Spleen (tissue), 11 donors: Measurements from ENCODE around the gene CPTP. TPM values are rescaled to one million over a fixed set of nuclear protein-coding genes. Genes with fewer than 3 reads are reported as not detected.

Experiments used
- DNase-seq: peaks from one replicate; pipeline ENCODE4 v3.0.0-alpha.2; 2020
- H3K27ac ChIP-seq, 8 donors: fragments of 200-600 bp; sonication (generic) in 7 of 8; 1 replicate in 4 of 8; 2 replicates in 4 of 8; pipeline versions ENCODE4 v1.5.0 to v1.8.0; 2016 to 2021; ENCODE audit warnings: inconsistent platforms in 4 of 8, mild to moderate bottlenecking in 4 of 8, moderate library complexity in 1 of 8
- H3K27me3 ChIP-seq, 7 donors: fragments of 200-600 bp; sonication (generic) in 6 of 7; replicated peaks in 1 of 7; 1 replicate in 4 of 7; 2 replicates in 3 of 7; pipeline versions ENCODE4 v1.5.0 to v1.8.0; 2016 to 2021; ENCODE audit warnings: inconsistent platforms in 3 of 7, mild to moderate bottlenecking in 1 of 7
- H3K36me3 ChIP-seq, 6 donors: fragments of 200-600 bp; sonication (generic) in 5 of 6; 1 replicate in 4 of 6; 2 replicates in 2 of 6; pipeline versions ENCODE4 v1.5.0 to v1.8.0; 2016 to 2021; ENCODE audit warnings: inconsistent platforms in 2 of 6
- H3K4me1 ChIP-seq, 6 donors: fragments of 200-600 bp; sonication (generic) in 5 of 6; 1 replicate in 3 of 6; 2 replicates in 3 of 6; pipeline versions ENCODE4 v1.5.0 to v1.8.0; 2016 to 2021; ENCODE audit warnings: inconsistent platforms in 3 of 6
- H3K4me3 ChIP-seq, 8 donors: fragments of 200-600 bp; sonication (generic) in 7 of 8; 1 replicate in 4 of 8; 2 replicates in 4 of 8; pipeline versions ENCODE4 v1.5.0 to v1.8.0; 2016 to 2021; ENCODE audit warnings: inconsistent platforms in 4 of 8, mild to moderate bottlenecking in 4 of 8, moderate library complexity in 2 of 8
- H3K9me3 ChIP-seq, 8 donors: fragments of 200-600 bp; sonication (generic) in 7 of 8; 1 replicate in 4 of 8; 2 replicates in 4 of 8; pipeline versions ENCODE4 v1.5.0 to v1.8.0; 2016 to 2021; ENCODE audit warnings: inconsistent platforms in 4 of 8
- CTCF ChIP-seq, 11 experiments: fragments of 200-600 bp in 7 of 11; fragments of 450-650 bp in 4 of 11; sonication (generic) in 4 of 11; IDR thresholded peaks in 8 of 11; conservative IDR thresholded peaks in 3 of 11; 1 replicate in 7 of 11; 2 replicates in 4 of 11; pipeline versions ENCODE4 v1.4.0 to v1.8.0; 2016 to 2021; ENCODE audit warnings: antibody characterized with exemption in 11 of 11, inconsistent platforms in 4 of 11, mild to moderate bottlenecking in 1 of 11
- POLR2A ChIP-seq, 3 donors: fragments of 450-650 bp; IDR thresholded peaks; one replicate each; pipeline ENCODE4 v1.5.1; 2017; ENCODE audit warnings: antibody characterized with exemption in 3 of 3, mild to moderate bottlenecking in 1 of 3
- POLR2AphosphoS5 ChIP-seq, 3 donors: sonication (generic); formaldehyde crosslinking; IDR thresholded peaks; one replicate each; pipeline ENCODE4 v1.5.1; 2017; ENCODE audit warnings: antibody characterized with exemption in 3 of 3
- WGBS, 5 donors: extraction: QIAGEN DNeasy Blood & Tissue Kit in 3 of 5; methylation state at CpG; one replicate each; pipeline versions ENCODE4 v1.1.5 to v1.1.7; 2013 to 2018; 5-methylcytosine and 5-hydroxymethylcytosine counted together
- intact Hi-C: fragments of 100-400 bp; cut with DNase I; formaldehyde crosslinking; loops from one replicate; pipeline ENCODE4 v1.15.0; 2023; ENCODE audit warnings: low total_unique reads
- polyA plus RNA-seq, 3 donors: library from polyadenylated mRNA; stranded (reverse); fragments of 200-250 nt; gene quantifications; one replicate each; pipeline ENCODE4 v1.2.1, GENCODE V29; 2013
- total RNA-seq, 7 donors: library from RNA; depleted of rRNA in 3 of 7; stranded (reverse); fragments of >200 nt in 3 of 7; fragmentation: NEBNext Ultra II Directional in 4 of 7; extraction: Animal tissue kit (Norgen Biotek cat#: 25700) in 4 of 7; gene quantifications; one replicate each; pipeline versions ENCODE4 v1.1.0 to v1.2.1, GENCODE V29; 2016 to 2021
- donor health status: healthy with polysubstance abuse.
- donor health status: DM: no; HTN: no; CAD: no; lungs with moderate emphysema.
- donor health status: DM: no; HTN: no; CAD: no.
- donor health status: Bipolar disorder and iron deficiency.
- donor health status: healthy.
- donor health status: DM: no; HTN: no; CAD: no.
- donor health status: DM: yes; HTN: yes; CAD: no.

CPTP gene
- total and polyA plus RNA-seq, 10 donors, result 7.5 to 42.1 (median 25.9) TPM

- Histone ChIP-seq H3K27me3 (no peaks in the 10 kb centered on the region), H3K4me1 (peaks cover 12 to 65% (median 40%) of the 10 kb centered on the region in 6 donors), H3K36me3 (peaks cover 0 to 70% (median 38%) of the 10 kb centered on the region in 6 donors), H3K9me3 (no peaks in the 10 kb centered on the region), H3K4me3 (no peak overlapping the region), H3K27ac (no peak overlapping the region)
- intact Hi-C loops, result no loop called here
- WGBS, 5 donors, result 84 to 91% (median 88%) methylated on average over 12 to 23 of the region's 23 CpGs
- no peak for DNase-seq
- TF ChIP-seq CTCF (IDR thresholded peaks at IDR 0.05 in 8 of 11, conservative IDR thresholded peaks at IDR 0.05 in 3 of 11), result no peak
- no peak for TF ChIP-seq POLR2A (IDR thresholded peaks at IDR 0.05)
- peak in 1 of 3 donors; percentile 18 for TF ChIP-seq POLR2AphosphoS5 (IDR thresholded peaks at IDR 0.05)
Observed at GRCh38 chr1:1320666-1321448, 3.7 kb upstream of the CPTP start.

DNA sequence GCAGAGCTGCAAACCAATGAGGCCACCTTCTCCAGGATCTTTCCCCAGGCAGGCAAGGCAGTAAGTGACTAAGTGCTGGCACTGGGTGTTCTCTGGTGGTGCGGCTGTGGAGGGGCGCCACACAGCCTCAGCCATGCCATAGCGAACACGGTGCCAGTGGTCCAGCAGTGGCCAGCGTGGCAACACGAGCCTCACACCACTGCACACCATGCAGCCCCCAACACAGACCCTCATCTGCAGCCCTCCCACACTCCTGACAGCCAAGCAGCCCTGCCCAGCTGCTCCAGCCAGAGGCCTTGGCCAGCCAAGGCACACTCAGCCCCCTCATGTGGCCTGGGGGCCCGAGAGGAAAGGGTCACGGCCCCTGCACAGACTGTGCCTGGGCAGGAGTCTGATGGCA, 3.1 kb upstream of the CPTP start:
- H3K36me3 ChIP-seq, result peaks cover 0 to 70% (median 38%) of the 10 kb centered on the region in 6 donors
- 86 to 93% (median 92%) methylated on average over 2 to 8 of the region's 8 CpGs for WGBS, 5 donors
- TF ChIP-seq POLR2AphosphoS5 (IDR thresholded peaks at IDR 0.05), result no peak
- no peak for TF ChIP-seq CTCF (IDR thresholded peaks at IDR 0.05 in 8 of 11, conservative IDR thresholded peaks at IDR 0.05 in 3 of 11)
- TF ChIP-seq POLR2A (IDR thresholded peaks at IDR 0.05), result no peak
- H3K9me3 ChIP-seq, result no peaks in the 10 kb centered on the region
- H3K4me3 ChIP-seq, result no peak overlapping the region
- H3K27me3 ChIP-seq, result no peaks in the 10 kb centered on the region
- H3K4me1 ChIP-seq, result peaks cover 15 to 71% (median 46%) of the 10 kb centered on the region in 6 donors
- no peak for DNase-seq
- no peak overlapping the region for H3K27ac ChIP-seq
- intact Hi-C loops, result no loop called here

DNA sequence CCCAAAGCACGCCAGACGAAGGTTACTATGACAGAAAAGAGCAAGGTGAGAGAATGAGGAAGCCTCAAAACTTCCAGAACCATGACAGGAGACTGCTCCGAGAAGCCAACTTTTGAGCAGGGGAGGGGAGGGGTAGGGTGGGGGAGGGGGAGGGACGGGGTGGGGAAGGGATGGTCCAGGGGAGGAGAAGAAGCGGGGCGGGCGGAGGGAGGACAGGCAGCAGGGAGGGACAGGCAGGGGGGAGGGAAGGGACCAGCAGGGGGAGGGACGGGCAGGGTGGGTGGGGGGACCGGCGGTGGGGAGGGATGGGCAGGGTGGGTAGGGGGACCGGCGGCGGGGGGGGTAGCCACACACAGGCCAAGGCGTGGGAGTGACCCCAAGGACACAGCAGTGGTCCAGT, 2.2 kb upstream of the CPTP start:
- H3K27ac ChIP-seq, result no peak overlapping the region
- H3K9me3 ChIP-seq, result no peaks in the 10 kb centered on the region
- H3K4me3 ChIP-seq, result no peak overlapping the region
- peaks cover 0 to 70% (median 38%) of the 10 kb centered on the region in 6 donors for H3K36me3 ChIP-seq
- intact Hi-C loops, result no loop called here
- H3K4me1 ChIP-seq, result peaks cover 15 to 81% (median 55%) of the 10 kb centered on the region in 6 donors
- WGBS, 5 donors, result 81 to 91% (median 90%) methylated on average over 3 to 14 of the region's 14 CpGs
- DNase-seq, result no peak
- no peaks in the 10 kb centered on the region for H3K27me3 ChIP-seq
- no peak for TF ChIP-seq POLR2A (IDR thresholded peaks at IDR 0.05)
- no peak for TF ChIP-seq POLR2AphosphoS5 (IDR thresholded peaks at IDR 0.05)
- TF ChIP-seq CTCF (IDR thresholded peaks at IDR 0.05 in 8 of 11, conservative IDR thresholded peaks at IDR 0.05 in 3 of 11), result no peak

DNA sequence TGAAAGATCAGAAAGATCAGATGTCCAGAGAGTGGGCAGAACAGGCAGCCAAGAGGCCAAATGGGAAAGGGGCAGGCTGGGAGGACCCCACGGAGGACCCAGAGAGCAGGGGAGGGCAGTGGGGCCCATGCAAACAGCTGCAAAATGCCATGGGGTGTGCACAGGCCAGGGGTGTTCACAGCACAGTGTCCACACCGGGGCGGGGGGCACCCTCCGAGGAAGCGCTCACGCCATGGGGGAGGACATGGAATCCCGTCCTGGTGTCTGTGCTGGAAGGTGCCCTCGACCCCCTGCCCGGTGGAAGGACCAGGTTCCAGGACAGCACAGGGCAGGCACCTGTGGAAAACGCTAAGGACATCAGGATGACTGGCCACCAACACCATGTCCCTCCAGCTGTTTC, 1.6 kb upstream of the CPTP start:
- peaks cover 0 to 70% (median 38%) of the 10 kb centered on the region in 6 donors for H3K36me3 ChIP-seq
- H3K9me3 ChIP-seq, result no peaks in the 10 kb centered on the region
- 84 to 94% (median 87%) methylated on average over 10 of the region's 10 CpGs for WGBS, 5 donors
- H3K4me3 ChIP-seq, result peak overlapping the region in 1 of 8 donors; percentile 99
- TF ChIP-seq CTCF (IDR thresholded peaks at IDR 0.05 in 8 of 11, conservative IDR thresholded peaks at IDR 0.05 in 3 of 11) (no peak), POLR2A (IDR thresholded peaks at IDR 0.05) (no peak), POLR2AphosphoS5 (IDR thresholded peaks at IDR 0.05) (no peak)
- no peaks in the 10 kb centered on the region for H3K27me3 ChIP-seq
- no peak for DNase-seq
- intact Hi-C loops, result no loop called here
- H3K27ac ChIP-seq, result no peak overlapping the region
- H3K4me1 ChIP-seq, result peaks cover 15 to 81% (median 57%) of the 10 kb centered on the region in 6 donors
